Measurements from ENCODE around the gene B3GNT4.
A peak's percentile ranks its signal among the peaks of the same experiment; 100 is the strongest.

The B3GNT4 gene

GRCh38 chr12:122204167-122205052 is 901 bp downstream of the B3GNT4 start:
- H3K36me3 ChIP-seq = peaks cover 32% of the 10 kb centered on the region
- TF ChIP-seq CTCF (IDR thresholded peaks at IDR 0.05) = no peak
- H3K4me1 ChIP-seq (ENCODE audit: control insufficient read depth in 1 of 2, insufficient read depth in 1 of 2, low read depth in 1 of 2, low read length in 1 of 2) = peaks cover 6 to 17% of the 10 kb centered on the region in 2 experiments
- H3K27ac ChIP-seq = no peak overlapping the region
- H3K27me3 ChIP-seq = peaks cover 74% of the 10 kb centered on the region
- peak overlapping the region in 1 of 2 experiments; percentile 64 for H3K4me3 ChIP-seq (ENCODE audit: low read depth in 1 of 2, low read length in 1 of 2)
- no peaks in the 10 kb centered on the region for H3K9me3 ChIP-seq

GRCh38 chr12:122205053-122205925 is 1.8 kb downstream of the B3GNT4 start:
- no peaks in the 10 kb centered on the region for H3K9me3 ChIP-seq
- H3K36me3 ChIP-seq = peaks cover 39% of the 10 kb centered on the region
- H3K4me3 ChIP-seq (ENCODE audit: low read depth in 1 of 2, low read length in 1 of 2) = no peak overlapping the region
- peaks cover 65% of the 10 kb centered on the region for H3K27me3 ChIP-seq
- no peak for TF ChIP-seq CTCF (IDR thresholded peaks at IDR 0.05)
- peaks cover 6 to 17% of the 10 kb centered on the region in 2 experiments for H3K4me1 ChIP-seq (ENCODE audit: control insufficient read depth in 1 of 2, insufficient read depth in 1 of 2, low read depth in 1 of 2, low read length in 1 of 2)
- H3K27ac ChIP-seq = no peak overlapping the region

GRCh38 chr12:122206111-122206881 is 2.8 kb downstream of the B3GNT4 start:
- Histone ChIP-seq H3K36me3 (peaks cover 48% of the 10 kb centered on the region), H3K9me3 (no peaks in the 10 kb centered on the region), H3K27me3 (peaks cover 55% of the 10 kb centered on the region), H3K4me1 (ENCODE audit: control insufficient read depth in 1 of 2, insufficient read depth in 1 of 2, low read depth in 1 of 2, low read length in 1 of 2) (peaks cover 6 to 17% of the 10 kb centered on the region in 2 experiments), H3K27ac (no peak overlapping the region), H3K4me3 (ENCODE audit: low read depth in 1 of 2, low read length in 1 of 2) (no peak overlapping the region)
- no peak for TF ChIP-seq CTCF (IDR thresholded peaks at IDR 0.05)

- no peaks in the 10 kb centered on the region for H3K9me3 ChIP-seq
- H3K4me1 ChIP-seq (ENCODE audit: control insufficient read depth in 1 of 2, insufficient read depth in 1 of 2, low read depth in 1 of 2, low read length in 1 of 2) = peaks cover 6 to 17% of the 10 kb centered on the region in 2 experiments
- no peak for TF ChIP-seq CTCF (IDR thresholded peaks at IDR 0.05)
- peaks cover 48% of the 10 kb centered on the region for H3K27me3 ChIP-seq
- no peak overlapping the region for H3K27ac ChIP-seq
- H3K36me3 ChIP-seq = peaks cover 55% of the 10 kb centered on the region
- H3K4me3 ChIP-seq (ENCODE audit: low read depth in 1 of 2, low read length in 1 of 2) = no peak overlapping the region
Observed at GRCh38 chr12:122206976-122207375, 3.5 kb downstream of the B3GNT4 start.

- Histone ChIP-seq H3K27me3 (peaks cover 44% of the 10 kb centered on the region), H3K4me3 (ENCODE audit: low read depth in 1 of 2, low read length in 1 of 2) (no peak overlapping the region), H3K27ac (no peak overlapping the region), H3K9me3 (no peaks in the 10 kb centered on the region), H3K36me3 (peaks cover 59% of the 10 kb centered on the region), H3K4me1 (ENCODE audit: control insufficient read depth in 1 of 2, insufficient read depth in 1 of 2, low read depth in 1 of 2, low read length in 1 of 2) (peaks cover 6 to 17% of the 10 kb centered on the region in 2 experiments)
- TF ChIP-seq CTCF (IDR thresholded peaks at IDR 0.05) = no peak
Observed at GRCh38 chr12:122207391-122207790, 3.9 kb downstream of the B3GNT4 start.

Data from neutrophil (primary cell).